A549 treated with CpdA at 1 μM for 4 hours (cell line): Measurements from ENCODE around the gene ZMAT2. TPM values are rescaled to one million over a fixed set of nuclear protein-coding genes. Genes with fewer than 3 reads are reported as not detected.

Experiments used
- total RNA-seq: library from RNA; stranded (reverse); fragments of 200-300 nt; extraction: Qiagen RNA extraction; gene quantifications from 5 replicates; pipeline ENCODE4 v1.2.3, GENCODE V29; 2022; ENCODE audit warnings: low read depth

ZMAT2 gene
- 81.8 to 121 TPM (median 90.3 TPM) in 5 replicates for total RNA-seq

DNA sequence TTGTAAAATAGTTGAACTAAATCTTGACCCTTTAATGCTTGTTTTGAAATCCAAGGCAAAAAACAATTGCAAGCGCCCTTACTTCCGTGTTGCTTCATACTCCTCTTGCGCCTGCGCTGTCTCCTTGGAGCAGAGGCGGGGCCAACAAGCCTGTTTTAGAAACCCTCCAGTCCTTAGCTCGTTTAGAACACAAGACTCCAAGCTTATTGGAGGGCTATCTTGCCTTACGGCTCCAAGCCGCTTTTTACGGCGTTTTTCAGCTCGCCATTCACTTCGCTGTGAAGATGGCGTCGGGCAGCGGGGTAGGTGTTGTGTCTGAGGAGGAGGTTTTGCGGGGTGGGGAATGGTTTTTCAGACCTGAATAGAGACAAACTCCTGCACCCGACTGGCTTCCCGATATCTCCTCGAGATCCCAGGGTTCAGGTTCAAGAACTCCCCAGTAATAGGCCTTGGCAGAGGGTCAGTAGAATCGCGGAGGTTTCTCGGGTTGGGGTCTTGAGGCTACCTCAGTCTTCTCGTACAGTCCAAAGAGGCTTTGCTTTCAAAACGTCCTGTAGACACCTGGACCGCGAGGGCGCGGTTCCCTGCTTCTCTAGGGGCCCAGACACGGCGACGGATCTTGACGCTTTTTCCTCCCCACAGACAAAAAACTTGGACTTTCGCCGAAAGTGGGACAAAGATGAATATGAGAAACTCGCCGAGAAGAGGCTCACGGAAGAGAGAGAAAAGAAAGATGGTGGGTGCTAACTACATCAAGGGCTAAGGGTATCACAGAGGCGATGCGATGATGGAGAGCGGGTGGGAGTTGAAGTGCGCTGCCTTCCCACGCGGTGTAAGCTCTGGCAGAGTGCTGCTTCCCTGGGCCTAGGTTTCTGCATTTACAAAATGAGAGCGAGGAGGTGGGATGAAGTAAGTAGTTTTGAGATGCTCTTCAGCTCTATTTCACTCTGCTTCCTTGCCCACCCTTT is at the start of gene ZMAT2:
ZMAT2 (plus strand) TSS at position 271 of the 968 bp plus-strand sequence; CDS start at position 285, 14 bp downstream.

DNA sequence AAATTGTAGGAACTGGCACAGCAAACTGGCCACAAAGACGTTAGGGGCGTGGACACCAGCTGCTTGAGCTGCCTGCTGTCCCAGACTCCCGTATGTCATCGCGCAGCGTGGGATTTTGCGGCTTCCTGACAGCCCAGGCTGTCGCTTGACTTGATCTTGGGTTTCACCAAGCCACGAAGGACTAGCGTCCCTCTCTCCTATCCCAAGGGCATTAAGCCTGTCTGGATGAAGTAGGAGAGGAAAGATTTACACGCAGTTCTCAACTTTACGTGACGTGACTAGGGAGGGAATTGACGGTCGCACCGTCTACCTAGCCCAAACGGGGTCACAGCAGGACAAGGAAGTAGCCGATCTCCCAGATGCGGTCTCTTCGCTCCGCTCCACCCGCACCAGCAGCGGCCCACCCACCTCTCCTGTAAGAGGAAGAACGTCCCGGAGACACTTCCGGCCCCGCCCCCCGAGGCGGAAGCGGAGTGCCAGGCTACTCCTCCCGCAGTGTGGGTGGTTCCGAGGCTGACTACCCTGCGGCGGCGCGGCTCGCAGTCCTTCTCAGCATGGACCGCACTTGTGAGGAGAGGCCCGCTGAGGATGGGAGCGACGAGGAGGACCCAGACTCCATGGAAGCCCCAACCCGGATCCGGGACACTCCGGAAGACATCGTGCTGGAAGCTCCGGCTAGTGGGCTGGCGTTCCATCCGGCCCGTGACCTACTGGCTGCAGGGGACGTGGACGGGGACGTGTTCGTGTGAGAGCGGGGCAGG is 35.7 kb upstream of the ZMAT2 start, which contains the start of gene WDR55:
WDR55 (plus strand) TSS at position 546 of the 761 bp plus-strand sequence; CDS start at position 555, 9 bp downstream.

GRCh38 chr5:140673187-140673976 is 26.9 kb upstream of the ZMAT2 start, which contains the start of gene DND1:
Gene DND1, minus strand, starts transcription at chr5:140673576. Its CDS starts 34 bp downstream, at chr5:140673542.

GRCh38 chr5:140690941-140691924 is 9.0 kb upstream of the ZMAT2 start, which contains the start of the genes HARS1 and HARS2:
Gene HARS1, minus strand, starts transcription at chr5:140691370. Its CDS starts 66 bp downstream, at chr5:140691304.
Gene HARS2, plus strand, starts transcription at chr5:140691455. Its CDS starts 194 bp downstream, at chr5:140691649.

Other genes with a start within 250 kb of the ZMAT2 start
- gene EIF4EBP3, start 152.8 kb upstream of the ZMAT2 start, total RNA-seq = 1.3 to 5.0 TPM (median 2.1 TPM) in 5 replicates
- gene SRA1, start 143.0 kb upstream of the ZMAT2 start, total RNA-seq = 37.6 to 53.3 TPM (median 45.8 TPM) in 5 replicates
- gene APBB3, start 135.8 kb upstream of the ZMAT2 start, total RNA-seq = 4.9 to 7.7 TPM (median 6.0 TPM) in 5 replicates
- gene SLC35A4, start 135.6 kb upstream of the ZMAT2 start, total RNA-seq = 74.7 to 85.5 TPM (median 78.4 TPM) in 5 replicates
- 3.6 to 5.6 TPM (median 4.4 TPM) in 5 replicates for gene CD14, start 67.3 kb upstream of the ZMAT2 start, total RNA-seq
- gene TMCO6, start 61.0 kb upstream of the ZMAT2 start, total RNA-seq = 9.6 to 15.1 TPM (median 13.0 TPM) in 5 replicates
- 108 to 128 TPM (median 123 TPM) in 5 replicates for gene NDUFA2, start 52.8 kb upstream of the ZMAT2 start, total RNA-seq
- 94.9 to 140 TPM (median 98.2 TPM) in 5 replicates for gene IK, start 52.6 kb upstream of the ZMAT2 start, total RNA-seq
- gene WDR55, start 35.5 kb upstream of the ZMAT2 start, total RNA-seq = 29.2 to 32.4 TPM (median 29.6 TPM) in 5 replicates
- gene DND1, start 26.9 kb upstream of the ZMAT2 start, total RNA-seq = 0.47 to 1.0 TPM (median 0.82 TPM) in 5 replicates
- 81.3 to 85.6 TPM (median 83.4 TPM) in 5 replicates for gene HARS1, start 9.1 kb upstream of the ZMAT2 start, total RNA-seq
- 34.5 to 44.5 TPM (median 38.9 TPM) in 5 replicates for gene HARS2, start 9.0 kb upstream of the ZMAT2 start, total RNA-seq
- gene PCDHA1, start 85.7 kb downstream of the ZMAT2 start, total RNA-seq = 0.12 to 0.23 TPM (median 0.21 TPM) in 5 replicates
- gene PCDHA2, start 94.4 kb downstream of the ZMAT2 start, total RNA-seq = 0.03 to 0.10 TPM (median 0.05 TPM) in 5 replicates
- gene PCDHA3, start 100.6 kb downstream of the ZMAT2 start, total RNA-seq = 0.74 to 1.1 TPM (median 0.91 TPM) in 5 replicates
- gene PCDHA4, start 106.6 kb downstream of the ZMAT2 start, total RNA-seq = 1.4 to 2.0 TPM (median 1.7 TPM) in 5 replicates
- gene PCDHA5, start 121.2 kb downstream of the ZMAT2 start, total RNA-seq = 0.44 to 0.75 TPM (median 0.63 TPM) in 5 replicates
- gene PCDHA6, start 127.5 kb downstream of the ZMAT2 start, total RNA-seq = 0.07 to 0.09 TPM (median 0.09 TPM) in 3 of 5 replicates, not detected in the others
- gene PCDHA7, start 133.8 kb downstream of the ZMAT2 start, total RNA-seq = 0.08 to 0.22 TPM (median 0.13 TPM) in 5 replicates
- 0.06 to 0.08 TPM (median 0.07 TPM) in 4 of 5 replicates, not detected in the other for gene PCDHA8, start 140.7 kb downstream of the ZMAT2 start, total RNA-seq
- gene PCDHA9, start 147.9 kb downstream of the ZMAT2 start, total RNA-seq = not detected in 5 replicates
- gene PCDHA10, start 155.4 kb downstream of the ZMAT2 start, total RNA-seq = 0.01 to 0.02 TPM in 2 of 5 replicates, not detected in the others
- gene PCDHA11, start 168.5 kb downstream of the ZMAT2 start, total RNA-seq = 0.12 to 0.43 TPM (median 0.18 TPM) in 5 replicates
- 2.5 to 2.9 TPM (median 2.5 TPM) in 5 replicates for gene PCDHA12, start 174.9 kb downstream of the ZMAT2 start, total RNA-seq
- 0.06 to 0.10 TPM (median 0.07 TPM) in 4 of 5 replicates, not detected in the other for gene PCDHA13, start 181.7 kb downstream of the ZMAT2 start, total RNA-seq
- 1.1 to 1.4 TPM (median 1.2 TPM) in 5 replicates for gene PCDHAC1, start 225.9 kb downstream of the ZMAT2 start, total RNA-seq